ENCODE results near the gene LTBP3. TPM values are rescaled to one million over a fixed set of nuclear protein-coding genes. Genes with fewer than 3 reads are reported as not detected.

LTBP3 gene
- total and polyA plus RNA-seq, 9 of the 15 experiments (the other 6 are each of a cell fraction or from before 2014, with no cell fraction given), result 0.06 to 20.5 (median 4.8) TPM

DNA sequence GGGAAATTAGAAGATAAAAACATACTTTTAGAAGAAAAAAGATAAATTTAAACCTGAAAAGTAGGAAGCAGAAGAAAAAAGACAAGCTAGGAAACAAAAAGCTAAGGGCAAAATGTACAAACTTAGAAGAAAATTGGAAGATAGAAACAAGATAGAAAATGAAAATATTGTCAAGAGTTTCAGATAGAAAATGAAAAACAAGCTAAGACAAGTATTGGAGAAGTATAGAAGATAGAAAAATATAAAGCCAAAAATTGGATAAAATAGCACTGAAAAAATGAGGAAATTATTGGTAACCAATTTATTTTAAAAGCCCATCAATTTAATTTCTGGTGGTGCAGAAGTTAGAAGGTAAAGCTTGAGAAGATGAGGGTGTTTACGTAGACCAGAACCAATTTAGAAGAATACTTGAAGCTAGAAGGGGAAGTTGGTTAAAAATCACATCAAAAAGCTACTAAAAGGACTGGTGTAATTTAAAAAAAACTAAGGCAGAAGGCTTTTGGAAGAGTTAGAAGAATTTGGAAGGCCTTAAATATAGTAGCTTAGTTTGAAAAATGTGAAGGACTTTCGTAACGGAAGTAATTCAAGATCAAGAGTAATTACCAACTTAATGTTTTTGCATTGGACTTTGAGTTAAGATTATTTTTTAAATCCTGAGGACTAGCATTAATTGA, 58.3 kb downstream of the LTBP3 start (continued):
- TF ChIP-seq TRIM24 (IDR thresholded peaks at IDR 0.05) (peak in 1 of 2 experiments; percentile 5; a peak in 1 of 4 replicates), HDAC1 (IDR thresholded peaks at IDR 0.05) (no peak), CAMTA2 (CRISPR knock-in tag; conservative IDR thresholded peaks at IDR 0.05) (no peak), HDGF (IDR thresholded peaks at IDR 0.05) (no peak), DNMT1 (IDR thresholded peaks at IDR 0.05) (no peak), BRF1 (IDR thresholded peaks at IDR 0.05; ENCODE audit: borderline replicate concordance, extremely low read depth, insufficient read length) (no peak), PCBP1 (IDR thresholded peaks at IDR 0.05; ENCODE audit: low read depth, low read length, poor library complexity, severe bottlenecking) (no peak), PHF8 (IDR thresholded peaks at IDR 0.05; ENCODE audit: borderline replicate concordance, low read length) (no peak; the same call in 1 of the 2 replicates), ZNF707 (CRISPR knock-in tag; conservative IDR thresholded peaks at IDR 0.05) (no peak), ETS1 (conservative IDR thresholded peaks at IDR 0.05; ENCODE audit: control insufficient read depth, low read depth, low read length) (no peak), ZC3H11A (IDR thresholded peaks at IDR 0.05; ENCODE audit: low read depth, low read length) (no peak), HES1 (IDR thresholded peaks at IDR 0.05; ENCODE audit: low read depth) (0 out of 2 replicates have a peak, but pooled peaks have one; percentile 11), PRPF4 (IDR thresholded peaks at IDR 0.05; ENCODE audit: insufficient read depth, low read depth, low read length, poor library complexity, severe bottlenecking) (peak; percentile 47), SLC30A9 (CRISPR knock-in tag; IDR thresholded peaks at IDR 0.05) (no peak), STAT5B (CRISPR knock-in tag; IDR thresholded peaks at IDR 0.05) (no peak), IFI16 (CRISPR knock-in tag; IDR thresholded peaks at IDR 0.05) (no peak), ZFP30 (CRISPR knock-in tag; IDR thresholded peaks at IDR 0.05; ENCODE audit: borderline replicate concordance) (no peak), POLR2G (IDR thresholded peaks at IDR 0.05; ENCODE audit: low read depth, low read length) (no peak; the same call in 1 of the 2 replicates), RAD21 (CRISPR knock-in tag; conservative IDR thresholded peaks at IDR 0.05 in 1 of 2, IDR thresholded peaks at IDR 0.05 in 1 of 2) (no peak; a peak in 1 of 4 replicates), ZNF830 (CRISPR knock-in tag; IDR thresholded peaks at IDR 0.05) (no peak)
- TF ChIP-seq, protein P1, sequence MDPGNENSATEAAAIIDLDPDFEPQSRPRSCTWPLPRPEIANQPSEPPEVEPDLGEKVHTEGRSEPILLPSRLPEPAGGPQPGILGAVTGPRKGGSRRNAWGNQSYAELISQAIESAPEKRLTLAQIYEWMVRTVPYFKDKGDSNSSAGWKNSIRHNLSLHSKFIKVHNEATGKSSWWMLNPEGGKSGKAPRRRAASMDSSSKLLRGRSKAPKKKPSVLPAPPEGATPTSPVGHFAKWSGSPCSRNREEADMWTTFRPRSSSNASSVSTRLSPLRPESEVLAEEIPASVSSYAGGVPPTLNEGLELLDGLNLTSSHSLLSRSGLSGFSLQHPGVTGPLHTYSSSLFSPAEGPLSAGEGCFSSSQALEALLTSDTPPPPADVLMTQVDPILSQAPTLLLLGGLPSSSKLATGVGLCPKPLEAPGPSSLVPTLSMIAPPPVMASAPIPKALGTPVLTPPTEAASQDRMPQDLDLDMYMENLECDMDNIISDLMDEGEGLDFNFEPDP (CRISPR knock-in tag; IDR thresholded peaks at IDR 0.05), result peak; percentile 15; the same call in 1 of the 2 replicates
- TF ChIP-seq, protein P2, sequence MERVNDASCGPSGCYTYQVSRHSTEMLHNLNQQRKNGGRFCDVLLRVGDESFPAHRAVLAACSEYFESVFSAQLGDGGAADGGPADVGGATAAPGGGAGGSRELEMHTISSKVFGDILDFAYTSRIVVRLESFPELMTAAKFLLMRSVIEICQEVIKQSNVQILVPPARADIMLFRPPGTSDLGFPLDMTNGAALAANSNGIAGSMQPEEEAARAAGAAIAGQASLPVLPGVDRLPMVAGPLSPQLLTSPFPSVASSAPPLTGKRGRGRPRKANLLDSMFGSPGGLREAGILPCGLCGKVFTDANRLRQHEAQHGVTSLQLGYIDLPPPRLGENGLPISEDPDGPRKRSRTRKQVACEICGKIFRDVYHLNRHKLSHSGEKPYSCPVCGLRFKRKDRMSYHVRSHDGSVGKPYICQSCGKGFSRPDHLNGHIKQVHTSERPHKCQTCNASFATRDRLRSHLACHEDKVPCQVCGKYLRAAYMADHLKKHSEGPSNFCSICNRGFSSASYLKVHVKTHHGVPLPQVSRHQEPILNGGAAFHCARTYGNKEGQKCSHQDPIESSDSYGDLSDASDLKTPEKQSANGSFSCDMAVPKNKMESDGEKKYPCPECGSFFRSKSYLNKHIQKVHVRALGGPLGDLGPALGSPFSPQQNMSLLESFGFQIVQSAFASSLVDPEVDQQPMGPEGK (CRISPR knock-in tag; IDR thresholded peaks at IDR 0.05; ENCODE audit: borderline replicate concordance), result peak; percentile 63
